Coronary artery (tissue), 2 donors: Measurements from ENCODE around the gene TPCN1.
A peak's percentile ranks its signal among the peaks of the same experiment; 100 is the strongest.

Experiments
- DNase-seq: peaks from one replicate; pipeline ENCODE4 v3.0.0-alpha.2; 2017; ENCODE audit warnings: low spot score
- H3K27ac ChIP-seq, 2 donors: fragments of 200-600 bp; sonication (generic); one replicate each; pipeline ENCODE4 v1.5.1; 2016 to 2019
- H3K4me3 ChIP-seq: fragments of 200-600 bp; sonication (generic); 2 replicates; pipeline ENCODE4 v1.5.1; 2016; ENCODE audit warnings: mild to moderate bottlenecking, moderate library complexity
- TF ChIP-seq, protein P1 (sequence below): fragments of 200-600 bp; sonication (generic); IDR thresholded peaks from one replicate; pipeline ENCODE4 v1.5.1; 2019; ENCODE audit warnings: antibody characterized with exemption

The TPCN1 gene

DNA sequence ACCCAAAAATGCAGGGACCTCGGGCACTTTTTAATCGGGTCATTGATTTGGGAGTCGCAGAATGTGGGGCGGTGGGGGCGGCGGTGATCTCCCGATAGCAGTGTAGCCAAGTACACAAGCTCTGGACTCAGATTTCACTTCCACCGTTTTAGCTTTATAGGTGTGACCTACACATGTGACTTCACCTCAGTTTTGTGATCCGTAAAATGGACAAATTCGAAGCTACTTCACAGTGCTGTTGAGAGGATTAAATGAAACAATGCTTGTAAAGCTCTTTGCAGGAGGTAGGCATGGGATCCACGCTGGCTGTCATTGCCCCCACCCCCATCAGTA, 35.3 kb upstream of the TPCN1 start:
- Histone ChIP-seq H3K4me3 (peak overlapping the region; percentile 76), H3K27ac (peak overlapping the region; percentile 84 to 88)
- DNase-seq = no peak
- TF ChIP-seq, protein P1, sequence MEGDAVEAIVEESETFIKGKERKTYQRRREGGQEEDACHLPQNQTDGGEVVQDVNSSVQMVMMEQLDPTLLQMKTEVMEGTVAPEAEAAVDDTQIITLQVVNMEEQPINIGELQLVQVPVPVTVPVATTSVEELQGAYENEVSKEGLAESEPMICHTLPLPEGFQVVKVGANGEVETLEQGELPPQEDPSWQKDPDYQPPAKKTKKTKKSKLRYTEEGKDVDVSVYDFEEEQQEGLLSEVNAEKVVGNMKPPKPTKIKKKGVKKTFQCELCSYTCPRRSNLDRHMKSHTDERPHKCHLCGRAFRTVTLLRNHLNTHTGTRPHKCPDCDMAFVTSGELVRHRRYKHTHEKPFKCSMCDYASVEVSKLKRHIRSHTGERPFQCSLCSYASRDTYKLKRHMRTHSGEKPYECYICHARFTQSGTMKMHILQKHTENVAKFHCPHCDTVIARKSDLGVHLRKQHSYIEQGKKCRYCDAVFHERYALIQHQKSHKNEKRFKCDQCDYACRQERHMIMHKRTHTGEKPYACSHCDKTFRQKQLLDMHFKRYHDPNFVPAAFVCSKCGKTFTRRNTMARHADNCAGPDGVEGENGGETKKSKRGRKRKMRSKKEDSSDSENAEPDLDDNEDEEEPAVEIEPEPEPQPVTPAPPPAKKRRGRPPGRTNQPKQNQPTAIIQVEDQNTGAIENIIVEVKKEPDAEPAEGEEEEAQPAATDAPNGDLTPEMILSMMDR = no peak

GRCh38 chr12:113186666-113187325, 34.5 kb upstream of the TPCN1 start:
- TF ChIP-seq, protein P1 = no peak
- no peak for DNase-seq
- Histone ChIP-seq H3K27ac (peak overlapping the region in 1 of 2 donors; percentile 88), H3K4me3 (peak overlapping the region; percentile 76)

GRCh38 chr12:113189361-113189760, 31.9 kb upstream of the TPCN1 start:
- no peak for DNase-seq
- no peak overlapping the region for H3K27ac ChIP-seq
- TF ChIP-seq, protein P1 = no peak
- no peak overlapping the region for H3K4me3 ChIP-seq

DNA sequence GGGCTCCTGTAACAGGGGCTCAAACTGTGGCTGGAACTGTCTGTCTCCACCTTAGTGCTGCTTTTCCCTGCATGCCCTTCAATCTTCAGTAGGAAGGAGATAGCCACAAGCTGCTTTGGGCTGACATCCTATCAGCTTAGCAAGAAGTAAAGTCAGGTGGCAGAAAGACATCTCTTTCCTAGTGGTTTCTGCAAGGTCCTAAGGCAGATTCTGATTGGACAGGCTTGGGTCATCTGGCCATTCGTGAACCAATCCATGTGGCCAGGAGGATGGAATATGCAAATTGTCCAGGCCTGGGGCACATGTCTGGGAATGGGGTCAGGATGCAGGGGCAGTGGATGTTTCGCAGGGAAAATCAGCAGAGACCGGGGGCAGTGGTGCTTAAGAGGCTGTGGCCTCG, 30.5 kb upstream of the TPCN1 start:
- TF ChIP-seq, protein P1 = no peak
- DNase-seq = no peak
- Histone ChIP-seq H3K4me3 (no peak overlapping the region), H3K27ac (no peak overlapping the region)

DNA sequence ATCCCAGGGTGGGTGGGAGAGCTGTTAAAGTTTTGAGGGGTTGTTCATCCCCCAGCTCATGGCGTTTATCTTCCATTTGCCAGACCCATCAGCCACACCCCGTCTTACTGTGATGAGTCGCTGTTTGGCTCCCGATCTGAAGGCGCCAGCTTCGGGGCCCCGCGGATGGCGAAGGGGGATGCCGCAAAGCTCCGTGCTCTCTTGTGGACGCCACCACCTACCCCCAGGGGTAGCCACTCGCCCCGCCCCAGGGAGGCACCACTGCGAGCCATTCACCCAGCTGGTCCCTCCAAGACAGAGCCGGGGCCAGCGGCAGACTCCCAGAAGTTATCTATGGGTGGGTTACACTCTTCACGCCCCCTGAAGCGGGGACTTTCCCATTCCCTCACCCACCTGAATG, 30.0 kb upstream of the TPCN1 start:
- no peak for DNase-seq
- Histone ChIP-seq H3K27ac (no peak overlapping the region), H3K4me3 (no peak overlapping the region)
- TF ChIP-seq, protein P1 = no peak

DNA sequence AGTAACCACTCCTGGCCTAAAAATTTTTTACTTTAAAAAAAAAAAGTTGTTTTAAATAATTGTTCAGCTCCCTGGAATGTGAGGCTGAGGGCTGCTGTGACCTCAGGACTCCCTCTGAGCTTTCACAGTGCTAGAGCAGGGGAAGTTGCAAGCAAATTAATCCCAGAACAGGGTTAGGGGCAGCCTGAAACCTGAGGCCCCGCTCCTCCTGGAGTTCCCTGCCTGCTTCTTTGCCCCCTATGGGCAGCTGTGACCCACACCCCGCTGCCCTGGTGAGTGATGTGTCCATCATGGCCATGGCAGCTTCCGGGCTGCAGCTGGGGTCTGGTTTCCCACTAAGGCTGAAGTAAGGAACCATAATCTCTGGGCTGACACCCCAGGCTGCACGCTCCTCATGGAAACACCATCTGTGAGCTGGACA, 26.3 kb upstream of the TPCN1 start:
- no peak overlapping the region for H3K4me3 ChIP-seq
- no peak for DNase-seq
- H3K27ac ChIP-seq = no peak overlapping the region
- TF ChIP-seq, protein P1 = no peak

DNA sequence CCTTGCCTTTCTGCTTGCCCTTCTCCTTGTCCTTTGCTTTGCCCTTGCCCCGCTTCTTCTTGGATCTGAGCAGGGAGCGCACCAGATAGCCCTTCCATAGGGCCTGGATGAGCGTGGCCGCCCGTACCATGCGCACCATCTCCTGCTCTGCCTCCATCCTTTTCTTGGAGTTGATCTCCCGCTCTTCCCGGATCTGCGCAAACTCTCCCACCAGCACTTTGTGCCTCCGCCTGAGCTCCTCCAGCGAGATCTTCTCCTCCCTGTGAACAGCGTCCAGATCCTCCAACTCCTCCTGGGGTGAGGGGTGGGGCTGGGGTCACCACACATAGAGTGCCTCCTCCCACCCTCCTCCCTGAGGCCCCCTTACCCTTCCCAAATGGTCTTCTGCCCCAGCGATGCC, 25.7 kb upstream of the TPCN1 start:
- Histone ChIP-seq H3K27ac (no peak overlapping the region), H3K4me3 (no peak overlapping the region)
- TF ChIP-seq, protein P1 = no peak
- no peak for DNase-seq
